Neural crest cell (in vitro differentiated cells): ENCODE measurements around the gene SMARCA4. TPM values are rescaled to one million over a fixed set of nuclear protein-coding genes. Genes with fewer than 3 reads are reported as not detected.

Experiments used
- DNase-seq: peaks from one replicate; pipeline ENCODE4 v3.0.0; 2021; ENCODE audit warnings: low read depth, mixed read lengths, low spot score
- H3K27ac Mint-ChIP-seq: one replicate; pipeline ENCODE4 v1.8.0; 2021; ENCODE audit warnings: mild to moderate bottlenecking, mixed read lengths; ENCODE audit not compliant: unreplicated experiment
- H3K27me3 Mint-ChIP-seq: 2 replicates; pipeline ENCODE4 v1.8.0; 2021; ENCODE audit warnings: low read depth, mild to moderate bottlenecking, mixed read lengths
- H3K36me3 Mint-ChIP-seq: 2 replicates; pipeline ENCODE4 v1.8.0; 2021; ENCODE audit warnings: low read depth, mild to moderate bottlenecking, mixed read lengths
- H3K4me1 Mint-ChIP-seq: 2 replicates; pipeline ENCODE4 v1.8.0; 2021; ENCODE audit warnings: mixed read lengths
- H3K4me3 Mint-ChIP-seq: one replicate; pipeline ENCODE4 v1.8.0; 2021; ENCODE audit warnings: mild to moderate bottlenecking, mixed read lengths
- H3K9me3 Mint-ChIP-seq: 2 replicates; pipeline ENCODE4 v1.8.0; 2021; ENCODE audit warnings: mixed read lengths
- CTCF ChIP-seq: fragments of 200-600 bp; sonication (generic); conservative IDR thresholded peaks from 2 replicates; pipeline ENCODE4 v1.5.0; 2021; ENCODE audit warnings: antibody characterized with exemption, mild to moderate bottlenecking
- total RNA-seq: library from RNA; stranded (reverse); gene quantifications from 2 replicates; pipeline ENCODE4 v1.2.1, GENCODE V29; 2021

SMARCA4 gene
- total RNA-seq, 1 donor from 2014 or later: 363 TPM

DNA sequence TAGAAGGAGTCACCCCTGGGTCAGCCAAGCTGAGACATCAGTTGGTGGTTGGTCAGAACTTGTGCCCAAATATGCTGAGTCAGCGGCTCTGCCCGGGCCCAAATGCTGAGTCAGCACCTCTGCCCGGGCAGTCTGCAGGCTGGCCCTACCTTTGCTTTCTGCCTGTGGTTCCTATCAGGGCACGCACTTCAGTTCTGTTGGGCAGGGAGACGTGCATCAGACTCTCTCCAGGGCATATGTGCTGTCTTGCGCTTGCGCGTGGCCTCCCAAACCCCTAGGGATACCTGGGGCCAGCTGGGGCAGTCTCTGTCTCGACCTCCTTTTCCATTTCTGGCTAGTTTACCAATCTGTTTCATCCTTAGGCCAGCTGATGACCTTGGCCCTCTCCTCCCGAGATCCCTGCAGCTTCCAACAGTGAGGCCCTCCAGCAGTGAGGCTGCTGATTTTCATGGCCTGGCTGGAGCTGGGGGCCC is 104.0 kb downstream of the SMARCA4 start:
- Mint-ChIP-seq H3K4me1 (peaks cover 7% of the 10 kb centered on the region), H3K9me3 (peaks cover 3% of the 10 kb centered on the region), H3K27me3 (no peaks in the 10 kb centered on the region), H3K27ac (peak overlapping the region; percentile 50), H3K4me3 (no peak overlapping the region), H3K36me3 (peaks cover 32% of the 10 kb centered on the region)
- TF ChIP-seq CTCF: no peak
- DNase-seq: no peak

DNA sequence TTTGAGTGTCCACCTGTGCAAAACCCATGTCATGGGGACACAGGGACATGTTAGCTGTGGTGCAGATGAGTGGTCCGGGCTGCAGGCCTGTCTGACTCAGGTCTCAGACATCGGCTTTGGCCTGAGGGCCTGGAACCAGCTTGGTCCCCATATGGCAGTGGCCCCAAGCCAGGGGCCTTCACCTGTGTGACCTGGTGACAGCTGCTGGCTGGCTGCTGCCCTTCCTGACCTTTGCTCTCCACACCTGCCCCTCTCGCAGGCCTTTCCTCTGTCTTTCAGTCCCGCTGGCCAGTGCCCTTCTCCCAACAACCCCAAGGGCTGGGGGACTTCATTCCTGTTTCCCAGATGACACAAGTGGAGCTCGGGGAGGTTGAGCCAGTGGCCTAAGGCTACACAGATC is 105.5 kb downstream of the SMARCA4 start:
- Mint-ChIP-seq H3K9me3 (peaks cover 3% of the 10 kb centered on the region), H3K27ac (no peak overlapping the region), H3K4me3 (no peak overlapping the region), H3K27me3 (no peaks in the 10 kb centered on the region), H3K36me3 (peaks cover 30% of the 10 kb centered on the region), H3K4me1 (peaks cover 7% of the 10 kb centered on the region)
- TF ChIP-seq CTCF: no peak
- no peak for DNase-seq

- Mint-ChIP-seq H3K27me3 (no peaks in the 10 kb centered on the region), H3K36me3 (peaks cover 25% of the 10 kb centered on the region), H3K9me3 (peaks cover 3% of the 10 kb centered on the region), H3K4me3 (peak overlapping the region; percentile 9), H3K27ac (no peak overlapping the region), H3K4me1 (peaks cover 7% of the 10 kb centered on the region)
- DNase-seq: no peak
- TF ChIP-seq CTCF: no peak
Measured at GRCh38 chr19:11067356-11068113, 106.7 kb downstream of the SMARCA4 start.

GRCh38 chr19:11069561-11069960 is 108.7 kb downstream of the SMARCA4 start:
- Mint-ChIP-seq H3K27ac (no peak overlapping the region), H3K9me3 (peaks cover 3% of the 10 kb centered on the region)

DNA sequence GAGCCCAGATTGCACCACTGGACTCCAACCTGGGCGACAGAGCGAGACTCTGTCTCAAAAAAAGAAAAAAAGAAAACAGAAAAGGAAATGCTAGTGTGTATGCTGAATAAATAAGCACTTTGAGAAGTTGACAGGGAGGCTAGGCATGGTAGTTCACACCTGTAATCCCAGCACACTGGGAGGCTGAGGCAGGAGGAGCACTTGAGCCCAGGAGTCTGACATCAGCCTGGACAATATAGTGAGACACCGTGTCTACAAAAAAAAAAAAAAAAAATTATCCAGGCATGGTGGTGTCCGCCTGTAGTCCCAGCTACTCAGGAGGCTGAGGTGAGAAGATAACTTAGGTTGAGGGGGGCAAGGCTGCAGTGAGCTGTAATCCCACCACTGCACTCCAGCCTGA is 109.3 kb downstream of the SMARCA4 start:
- Mint-ChIP-seq H3K36me3 (peaks cover 19% of the 10 kb centered on the region), H3K4me1 (peaks cover 10% of the 10 kb centered on the region), H3K27me3 (no peaks in the 10 kb centered on the region), H3K27ac (peak overlapping the region; percentile 50), H3K9me3 (peaks cover 3% of the 10 kb centered on the region), H3K4me3 (peak overlapping the region; percentile 41)
- no peak for TF ChIP-seq CTCF
- no peak for DNase-seq

More at GRCh38 chr19:11069561-11069960, 108.7 kb downstream of the SMARCA4 start:
- no peaks in the 10 kb centered on the region for H3K27me3 Mint-ChIP-seq
- peaks cover 13% of the 10 kb centered on the region for H3K4me1 Mint-ChIP-seq
- H3K4me3 Mint-ChIP-seq: peak overlapping the region; percentile 41
- H3K36me3 Mint-ChIP-seq: peaks cover 23% of the 10 kb centered on the region
- DNase-seq: no peak
- TF ChIP-seq CTCF: no peak
